HG03521 (cell line): ENCODE measurements around the gene NAPSA.
"Not testable (repeated sequence)": the region's sequence is repeated elsewhere in the genome, so short reads cannot be mapped to it uniquely, and the experiment has no call there.

Experiments used
- ATAC-seq: cut with Tn5 transposase; IDR thresholded peaks from one replicate; pipeline ENCODE4 v1.9.1; 2021; ENCODE audit warnings: mild to moderate bottlenecking, moderate library complexity; ENCODE audit not compliant: unreplicated experiment

The NAPSA gene

GRCh38 chr19:50331994-50332243 is 33.5 kb downstream of the NAPSA start:
- no peak for ATAC-seq

DNA sequence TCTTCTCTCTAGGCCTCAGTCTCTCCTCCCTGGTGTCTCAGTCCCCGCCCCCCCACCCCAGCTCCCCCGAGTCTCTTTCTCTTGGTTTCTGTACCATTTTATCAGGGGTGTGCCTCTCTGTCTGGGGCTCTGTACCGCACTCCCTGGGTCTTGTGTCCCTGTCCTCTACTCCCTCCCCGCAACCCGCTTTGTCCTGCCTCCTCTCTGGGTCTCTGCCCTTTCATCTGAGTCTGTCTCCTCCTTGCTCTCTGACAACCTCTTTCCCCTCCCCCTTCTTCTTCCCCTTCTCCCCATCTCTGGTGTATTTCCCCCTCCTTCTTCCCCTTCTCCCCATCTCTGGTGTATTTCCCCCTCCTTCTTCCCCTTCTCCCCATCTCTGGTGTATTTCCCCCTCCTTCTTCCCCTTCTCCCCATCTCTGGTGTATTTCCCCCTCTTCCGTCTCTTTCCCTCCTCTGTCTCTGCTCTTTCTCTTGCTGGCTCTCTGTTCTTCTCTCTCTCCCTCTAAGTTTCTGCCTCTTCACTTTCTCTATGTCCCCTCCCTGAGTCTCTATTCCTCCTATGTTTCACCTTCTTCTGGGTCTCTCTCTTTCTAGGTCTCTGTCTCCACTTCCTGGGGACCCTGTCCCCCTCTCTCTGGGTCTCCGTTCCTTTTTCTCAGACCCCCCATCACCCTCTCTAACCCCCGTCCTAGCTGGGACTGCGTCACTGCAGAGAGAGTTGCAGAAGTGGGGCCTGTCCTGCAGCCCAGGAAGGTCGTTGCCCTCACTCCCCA is 34.0 kb downstream of the NAPSA start:
- no peak for ATAC-seq

DNA sequence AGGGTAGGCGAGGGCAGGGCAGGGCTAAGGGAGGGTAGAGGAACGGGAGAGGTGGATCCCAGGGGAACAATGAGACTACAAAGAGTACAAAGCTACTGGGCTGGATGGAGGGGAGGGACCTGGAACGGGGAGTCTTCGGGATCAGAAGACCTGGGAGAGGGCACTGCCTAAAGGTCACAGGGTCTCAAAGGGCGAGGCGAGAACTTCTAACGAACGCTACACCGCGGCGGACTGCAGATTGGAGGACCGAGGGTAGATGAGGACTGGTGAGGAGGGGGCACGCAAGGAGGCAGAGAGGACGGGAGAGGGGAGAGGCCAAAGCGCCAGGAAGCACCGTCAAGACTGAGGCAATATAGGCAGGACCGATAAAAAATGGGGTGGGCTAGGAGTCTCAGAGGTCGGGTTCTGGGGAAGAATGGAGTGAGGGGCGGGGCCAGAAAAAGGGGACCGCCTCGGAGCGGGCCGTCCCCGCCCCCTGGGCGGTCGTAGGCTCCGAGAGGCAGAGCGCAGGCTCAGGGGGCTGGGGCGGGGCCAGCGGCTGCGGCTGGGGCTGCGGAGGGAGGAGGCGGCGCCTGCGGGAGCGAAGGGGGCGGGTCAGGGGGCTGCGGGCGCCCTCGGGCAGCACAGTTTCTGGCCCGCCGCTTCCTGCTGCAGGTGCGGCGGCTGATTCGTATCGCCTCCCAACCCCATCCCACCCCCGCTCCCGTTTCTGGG is 34.9 kb downstream of the NAPSA start:
- peak; percentile 29 for ATAC-seq

GRCh38 chr19:50329926-50330294 is 35.5 kb downstream of the NAPSA start:
- not testable (repeated sequence) for ATAC-seq

DNA sequence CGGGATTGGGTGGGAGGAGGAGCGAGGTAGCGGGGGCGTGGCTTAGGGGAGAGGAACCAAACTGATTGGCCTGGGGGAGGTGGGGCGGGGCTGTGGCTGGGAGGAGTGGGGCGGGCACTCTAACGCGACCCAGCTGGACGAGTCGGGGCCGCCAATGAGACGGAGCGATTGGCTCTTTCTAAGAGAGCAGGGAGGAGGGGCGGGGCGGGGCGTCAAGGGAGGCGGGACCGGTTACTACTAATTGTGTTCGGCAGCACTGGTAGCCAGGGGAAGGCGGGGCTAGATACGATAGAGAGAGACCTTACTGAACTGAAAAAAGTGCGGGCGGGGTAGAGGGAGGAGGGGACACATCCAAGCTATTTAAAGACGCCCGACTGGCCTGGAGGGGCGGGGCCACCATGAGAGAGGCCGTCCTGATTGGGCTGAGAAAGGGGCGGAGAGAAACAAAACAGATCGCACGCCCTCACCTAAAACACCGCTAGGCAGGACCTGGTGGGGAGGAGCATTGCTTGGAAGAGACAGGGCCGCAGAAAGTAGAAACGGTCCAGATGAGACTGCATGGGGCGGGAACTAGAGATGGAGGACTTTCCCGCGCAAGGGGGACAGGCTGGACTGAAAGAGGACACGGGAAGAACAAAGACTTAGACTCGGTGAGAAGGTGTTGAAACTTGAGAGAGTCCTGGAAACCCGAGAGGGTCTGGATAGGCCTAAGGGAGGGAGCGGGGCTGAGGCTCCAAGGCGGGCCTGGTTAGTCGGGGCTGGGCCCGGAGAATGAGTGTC is 36.1 kb downstream of the NAPSA start, which contains the start of gene KCNC3:
Gene KCNC3, minus strand, starts transcription at position 232 of the 780 bp plus-strand sequence. CDS start 295 bp downstream, outside the sequence.
- peak; percentile 43 for ATAC-seq

DNA sequence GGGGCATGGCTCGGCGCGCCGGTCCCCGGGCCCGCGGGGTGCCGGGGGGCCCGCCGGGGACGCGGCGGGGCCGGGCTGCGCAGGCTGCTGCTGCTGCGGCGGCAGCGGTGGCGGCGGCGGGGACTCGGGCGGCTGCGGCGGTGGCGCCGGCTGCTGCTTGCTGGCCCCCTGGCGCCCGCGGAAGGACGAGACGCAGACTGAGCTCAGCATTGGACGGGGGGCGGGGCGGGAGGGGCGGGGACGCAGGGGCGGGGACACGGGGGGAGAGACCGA is 36.6 kb downstream of the NAPSA start:
- peak; percentile 16 for ATAC-seq

GRCh38 chr19:50328224-50328872 is 37.1 kb downstream of the NAPSA start:
- no peak for ATAC-seq

GRCh38 chr19:50327461-50328223 is 37.8 kb downstream of the NAPSA start:
- ATAC-seq = no peak

GRCh38 chr19:50327013-50327412 is 38.4 kb downstream of the NAPSA start:
- no peak for ATAC-seq

- ATAC-seq = no peak
Observed at GRCh38 chr19:50326101-50326664, 39.3 kb downstream of the NAPSA start.

GRCh38 chr19:50325310-50326100 is 39.9 kb downstream of the NAPSA start:
- ATAC-seq = no peak

- ATAC-seq = no peak
Observed at GRCh38 chr19:50324331-50324730, 41.1 kb downstream of the NAPSA start.

DNA sequence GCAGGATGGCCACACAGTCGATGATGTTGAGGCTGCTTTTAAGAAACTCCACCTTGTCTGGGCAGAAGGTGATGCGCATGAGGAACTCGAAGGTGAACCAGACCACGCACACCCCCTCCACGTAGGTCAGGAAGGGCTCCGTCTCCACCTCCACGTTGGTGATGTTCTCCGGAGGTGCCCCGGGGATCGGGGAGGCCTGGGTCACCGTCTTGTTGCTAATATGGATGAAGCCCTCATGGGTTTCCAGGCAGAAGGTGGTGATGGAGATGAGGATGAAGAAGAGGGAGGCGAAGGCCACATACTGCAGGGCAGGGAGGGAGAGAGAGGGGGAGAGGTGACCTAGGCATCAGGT is 41.7 kb downstream of the NAPSA start:
- no peak for ATAC-seq

- no peak for ATAC-seq
Observed at GRCh38 chr19:50322931-50323781, 42.3 kb downstream of the NAPSA start.

- no peak for ATAC-seq
Observed at GRCh38 chr19:50322234-50322633, 43.2 kb downstream of the NAPSA start.

DNA sequence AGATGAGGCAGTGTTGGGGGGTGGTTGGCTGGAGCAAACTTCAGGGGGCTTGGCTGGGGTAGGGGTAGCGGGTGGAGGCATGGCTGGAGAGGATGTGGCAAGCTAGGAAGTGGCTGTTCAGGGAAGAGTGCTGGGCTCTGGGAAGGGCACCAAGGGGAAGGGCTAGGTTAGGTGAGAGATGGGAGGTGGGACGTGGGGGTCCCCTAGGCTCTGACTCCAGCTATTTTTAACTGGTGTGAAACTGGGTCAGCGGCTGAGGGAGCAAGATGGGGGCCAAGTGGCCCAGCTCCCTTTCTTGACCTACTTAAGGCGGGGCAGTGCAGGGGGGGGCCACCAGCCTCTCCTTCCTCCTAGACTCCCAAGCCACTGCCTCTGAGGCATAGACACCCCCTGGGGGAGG is 43.6 kb downstream of the NAPSA start:
- ATAC-seq = no peak

GRCh38 chr19:50320596-50320995 is 44.8 kb downstream of the NAPSA start:
- no peak for ATAC-seq

DNA sequence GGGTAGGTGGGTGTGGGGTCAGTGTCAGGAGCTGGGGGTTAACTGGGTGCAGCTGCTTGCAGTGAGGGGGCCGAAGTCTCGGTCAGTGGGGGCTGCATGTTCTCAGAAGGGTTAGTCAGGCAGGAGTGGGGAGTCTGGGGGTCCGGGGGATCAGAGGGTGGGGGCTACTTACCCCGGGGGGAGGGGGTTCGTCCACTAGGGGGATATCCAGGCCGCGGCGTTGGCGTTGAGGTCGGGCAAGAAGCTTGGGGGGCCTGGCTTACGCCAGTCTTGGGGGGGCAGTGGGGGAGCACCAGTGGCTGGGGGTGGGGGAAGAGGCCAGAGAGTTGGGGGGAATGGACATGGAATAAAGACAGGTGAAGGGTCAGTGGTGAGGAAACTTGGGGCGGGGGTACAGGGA is 45.4 kb downstream of the NAPSA start:
- no peak for ATAC-seq

DNA sequence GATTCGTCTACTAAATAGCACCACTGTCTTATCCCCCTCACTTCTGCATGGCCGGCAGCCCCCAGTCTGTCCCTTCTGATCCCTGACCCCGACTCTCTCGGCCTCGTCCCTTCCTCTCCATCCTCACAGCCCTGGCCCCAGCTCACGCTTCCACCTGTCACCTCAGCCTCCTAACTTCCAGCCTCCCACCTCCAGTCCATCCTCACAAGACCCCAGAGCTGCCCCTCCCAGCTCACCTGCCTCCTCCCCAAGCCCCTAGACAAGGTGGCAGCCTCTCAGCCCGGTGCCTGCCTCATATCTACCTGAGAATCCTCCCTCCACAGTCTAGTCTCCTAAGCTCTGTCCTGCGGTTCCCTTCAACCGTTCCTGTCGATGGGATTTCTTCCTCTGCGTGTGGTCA is 46.3 kb downstream of the NAPSA start:
- no peak for ATAC-seq
